ENCODE measurements around the gene AGPAT3.
"Not testable (repeated sequence)": the region's sequence is repeated elsewhere in the genome, so short reads cannot be mapped to it uniquely, and the experiment has no call there.

The AGPAT3 gene

GRCh38 chr21:43834146-43834905, 30.7 kb upstream of the AGPAT3 start:
- no peak for DNase-seq (ENCODE audit: low read depth in 1 of 2, low spot score in 1 of 2)

DNA sequence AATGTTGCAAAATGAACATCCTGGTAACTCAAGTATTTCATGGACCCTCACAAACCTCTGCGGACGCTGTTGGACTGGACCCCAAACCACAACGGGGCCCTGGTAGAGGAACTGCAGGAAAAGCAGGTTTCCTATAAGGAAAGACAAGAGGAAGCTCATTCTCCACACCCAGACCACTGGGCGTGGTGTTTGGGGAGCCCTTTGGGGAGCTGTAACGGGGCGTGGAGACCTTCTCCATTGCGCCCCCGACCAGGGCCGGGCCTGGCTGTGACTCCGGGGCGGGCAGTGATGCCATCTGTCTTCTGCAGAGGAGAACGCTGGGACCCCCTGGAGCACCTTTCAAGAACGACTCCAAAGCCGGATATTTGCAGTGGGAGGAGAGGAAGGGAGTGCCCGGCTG, 30.0 kb upstream of the AGPAT3 start:
- DNase-seq (ENCODE audit: low read depth in 1 of 2, low spot score in 1 of 2) = no peak

DNA sequence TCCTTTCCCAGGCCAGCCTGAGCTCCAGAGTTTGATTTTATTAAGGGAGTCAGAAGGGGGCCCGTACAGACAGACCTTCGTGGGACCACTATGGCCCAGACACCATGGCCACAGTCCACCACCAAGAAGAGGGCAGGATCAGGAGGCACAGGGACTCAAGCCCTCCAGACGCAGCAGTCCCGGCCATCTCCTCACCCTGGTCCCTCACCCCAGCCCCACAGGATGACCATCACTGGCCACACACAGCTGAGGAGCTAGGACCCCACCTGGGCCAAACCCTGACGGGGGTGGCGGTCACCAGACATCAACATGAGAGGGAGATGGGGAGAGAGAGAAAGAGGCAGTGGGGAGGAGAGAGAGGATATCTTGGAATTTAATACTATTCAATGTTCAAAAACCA, 29.2 kb upstream of the AGPAT3 start:
- DNase-seq (ENCODE audit: low read depth in 1 of 2, low spot score in 1 of 2) = no peak

DNA sequence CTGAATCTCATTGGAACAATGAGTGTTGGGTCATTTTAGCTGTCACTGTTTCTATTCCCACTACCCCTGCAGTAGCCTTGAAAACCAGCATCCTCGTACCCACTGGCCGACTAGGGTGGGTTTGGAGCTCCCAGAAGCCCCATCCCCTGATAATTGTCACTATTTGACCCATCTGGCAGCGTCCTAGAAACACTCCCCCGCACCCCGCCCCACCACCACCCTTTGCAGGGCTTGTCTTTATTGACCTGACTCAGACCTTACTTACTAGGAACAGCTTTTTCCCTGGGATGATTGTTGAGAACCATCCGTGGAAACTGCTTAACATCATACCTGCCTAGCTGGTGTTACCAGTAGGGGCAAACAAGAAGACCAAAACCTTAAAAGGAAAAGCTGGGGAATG, 28.4 kb upstream of the AGPAT3 start:
- no peak for DNase-seq (ENCODE audit: low read depth in 1 of 2, low spot score in 1 of 2)

GRCh38 chr21:43840259-43840658, 24.8 kb upstream of the AGPAT3 start:
- DNase-seq (ENCODE audit: low read depth in 1 of 2, low spot score in 1 of 2) = no peak

- no peak for DNase-seq (ENCODE audit: low read depth in 1 of 2, low spot score in 1 of 2)
Measured at GRCh38 chr21:43842742-43843141, 22.3 kb upstream of the AGPAT3 start.

GRCh38 chr21:43844906-43845305, 20.1 kb upstream of the AGPAT3 start:
- DNase-seq (ENCODE audit: low read depth in 1 of 2, low spot score in 1 of 2) = not testable (repeated sequence)

DNA sequence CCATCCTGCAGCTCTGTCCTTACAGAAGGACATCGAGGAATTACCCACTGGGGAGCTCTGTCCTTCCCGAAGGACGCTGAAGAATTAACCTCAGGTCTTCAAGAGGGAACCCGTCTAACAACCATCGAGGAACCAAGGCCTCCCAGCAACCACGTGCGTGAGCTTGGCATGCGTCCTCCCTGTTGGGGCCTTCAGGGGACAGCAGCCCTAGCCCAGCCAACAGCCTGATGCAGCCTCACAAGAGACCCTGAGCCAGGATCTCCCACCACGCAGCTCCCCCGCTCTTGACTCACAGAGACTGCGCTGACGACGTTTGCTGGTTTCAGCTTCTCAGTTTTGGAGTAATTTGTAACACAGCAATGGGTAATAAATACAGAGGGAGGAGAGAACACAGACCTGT, 19.6 kb upstream of the AGPAT3 start:
- no peak for DNase-seq (ENCODE audit: low read depth in 1 of 2, low spot score in 1 of 2)

GRCh38 chr21:43846430-43846829, 18.6 kb upstream of the AGPAT3 start:
- no peak for DNase-seq (ENCODE audit: low read depth in 1 of 2, low spot score in 1 of 2)

DNA sequence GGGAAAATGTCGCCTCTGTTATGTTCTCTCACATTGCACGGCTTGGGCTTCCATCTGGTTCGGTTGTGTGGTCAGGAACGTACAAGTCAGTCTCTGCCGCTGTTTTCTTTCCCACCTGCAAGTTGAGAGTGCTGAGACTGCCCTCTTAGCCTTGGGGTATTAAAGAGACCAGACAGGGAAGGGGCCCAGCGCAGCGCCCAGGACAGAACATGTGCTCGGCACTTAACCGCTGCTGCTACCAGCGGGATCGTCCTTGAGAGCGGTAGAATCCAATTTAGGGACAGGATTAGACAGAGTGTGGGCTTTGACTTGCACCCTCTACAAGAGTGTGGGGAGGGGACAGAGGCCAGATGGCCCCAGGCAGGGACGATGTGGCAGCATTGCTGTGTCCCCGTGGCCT, 17.7 kb upstream of the AGPAT3 start:
- no peak for DNase-seq (ENCODE audit: low read depth in 1 of 2, low spot score in 1 of 2)

DNA sequence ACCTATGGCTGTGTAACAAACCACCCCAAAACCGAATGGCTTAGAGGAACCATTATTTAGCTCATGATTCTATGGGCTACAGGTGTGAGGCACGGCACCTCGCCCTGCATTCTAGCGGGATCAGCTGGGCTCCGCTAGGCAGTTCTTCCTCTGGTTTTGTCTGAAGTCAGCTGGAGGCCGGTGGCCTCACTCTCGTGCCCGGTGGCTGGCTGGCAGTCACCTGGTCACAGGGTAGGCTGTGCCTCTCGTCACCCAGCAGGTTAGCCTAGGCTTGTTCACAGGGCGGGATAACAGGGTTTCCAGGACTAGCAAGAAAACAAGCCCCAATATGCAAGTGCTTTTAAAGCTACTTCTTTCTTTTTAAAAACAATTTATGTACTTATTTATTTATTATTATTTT, 16.3 kb upstream of the AGPAT3 start:
- no peak for DNase-seq (ENCODE audit: low read depth in 1 of 2, low spot score in 1 of 2)

GRCh38 chr21:43849532-43850299, 15.3 kb upstream of the AGPAT3 start:
- no peak for DNase-seq (ENCODE audit: low read depth in 1 of 2, low spot score in 1 of 2)

GRCh38 chr21:43850728-43851295, 14.2 kb upstream of the AGPAT3 start:
- no peak for DNase-seq (ENCODE audit: low read depth in 1 of 2, low spot score in 1 of 2)

DNA sequence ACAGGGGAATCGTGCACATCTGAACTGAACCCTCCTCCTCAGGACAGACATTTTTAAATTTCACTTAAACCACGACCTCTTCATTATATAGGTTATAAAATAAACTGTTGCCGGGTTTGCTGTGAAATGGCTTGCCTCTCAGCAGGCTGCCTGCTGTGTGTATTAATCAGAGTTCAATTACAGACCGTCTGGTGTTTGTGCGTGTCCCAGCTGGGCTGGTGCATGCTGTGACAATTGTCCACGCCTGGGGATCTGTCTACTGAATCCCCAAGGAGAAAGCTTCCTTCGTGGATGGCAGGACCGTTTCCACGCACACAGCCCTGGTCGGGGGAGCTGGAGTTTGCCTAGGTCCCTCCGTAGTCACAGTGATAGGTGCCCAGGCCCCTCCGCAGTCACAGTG, 13.4 kb upstream of the AGPAT3 start:
- DNase-seq (ENCODE audit: low read depth in 1 of 2, low spot score in 1 of 2) = no peak

GRCh38 chr21:43853851-43854772, 10.9 kb upstream of the AGPAT3 start:
- DNase-seq (ENCODE audit: low read depth in 1 of 2, low spot score in 1 of 2) = no peak

- DNase-seq (ENCODE audit: low read depth in 1 of 2, low spot score in 1 of 2) = no peak
Measured at GRCh38 chr21:43854773-43855633, 10.0 kb upstream of the AGPAT3 start.

DNA sequence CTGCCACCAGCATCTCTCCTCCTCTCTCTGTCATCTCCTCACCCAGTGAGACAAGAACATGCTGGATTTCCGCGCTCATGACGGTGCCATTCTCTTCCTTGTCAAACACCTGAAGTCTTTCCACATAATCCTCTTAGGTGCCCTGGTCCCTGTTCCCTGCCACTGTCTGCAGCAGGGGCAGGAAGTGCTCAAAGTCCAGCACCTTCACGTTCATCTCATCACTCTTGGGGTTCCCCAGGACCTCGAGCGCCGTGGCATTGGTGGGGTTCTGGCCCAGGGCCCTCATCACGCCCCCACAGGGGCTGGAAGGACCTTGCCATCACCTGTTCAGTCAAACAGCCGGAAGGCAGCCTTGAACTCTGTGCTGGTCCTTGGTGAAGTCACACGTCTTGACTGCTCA, 9.1 kb upstream of the AGPAT3 start:
- DNase-seq (ENCODE audit: low read depth in 1 of 2, low spot score in 1 of 2) = no peak

DNA sequence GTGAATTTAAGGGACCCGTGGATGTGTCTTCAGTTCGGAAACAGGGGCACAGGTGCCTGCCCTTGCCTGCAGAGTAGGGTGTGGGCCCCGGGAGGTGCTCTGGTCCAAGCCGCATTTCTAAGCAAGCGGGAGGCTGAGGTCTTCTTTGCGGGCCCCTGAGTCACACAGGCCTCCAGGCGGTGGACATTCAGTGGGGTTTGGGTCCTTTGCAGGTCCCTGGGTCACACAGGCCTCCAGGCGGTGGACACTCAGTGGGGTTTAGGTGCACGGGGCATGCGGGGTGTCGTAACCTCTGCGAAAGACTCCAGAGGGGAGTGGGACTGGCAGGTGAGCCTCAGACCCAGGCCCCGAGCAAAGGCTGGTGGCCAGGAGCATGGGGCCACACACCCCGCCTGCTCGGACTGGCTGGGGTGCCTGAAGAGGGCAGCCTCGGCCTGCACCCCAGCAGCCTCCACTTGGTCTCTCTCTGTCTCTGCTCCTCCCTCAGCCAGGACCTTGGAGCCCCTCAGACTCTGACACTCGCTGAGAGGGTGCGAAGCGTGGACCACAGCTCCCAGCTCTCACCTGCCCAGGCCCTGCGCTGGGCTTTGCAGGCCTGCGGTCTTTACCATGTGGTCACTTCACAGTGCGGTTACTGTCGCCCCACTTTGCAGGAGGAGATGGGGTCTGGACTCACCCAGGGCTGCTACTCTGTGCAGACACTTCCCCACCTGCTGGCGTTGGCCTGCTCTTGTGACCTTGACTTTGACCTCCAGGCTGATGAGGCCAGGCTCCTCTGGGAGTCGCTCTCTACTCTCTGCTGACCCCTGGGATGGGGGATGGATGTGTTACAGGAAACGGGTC, 6.0 kb upstream of the AGPAT3 start:
- no peak for DNase-seq (ENCODE audit: low read depth in 1 of 2, low spot score in 1 of 2)

DNA sequence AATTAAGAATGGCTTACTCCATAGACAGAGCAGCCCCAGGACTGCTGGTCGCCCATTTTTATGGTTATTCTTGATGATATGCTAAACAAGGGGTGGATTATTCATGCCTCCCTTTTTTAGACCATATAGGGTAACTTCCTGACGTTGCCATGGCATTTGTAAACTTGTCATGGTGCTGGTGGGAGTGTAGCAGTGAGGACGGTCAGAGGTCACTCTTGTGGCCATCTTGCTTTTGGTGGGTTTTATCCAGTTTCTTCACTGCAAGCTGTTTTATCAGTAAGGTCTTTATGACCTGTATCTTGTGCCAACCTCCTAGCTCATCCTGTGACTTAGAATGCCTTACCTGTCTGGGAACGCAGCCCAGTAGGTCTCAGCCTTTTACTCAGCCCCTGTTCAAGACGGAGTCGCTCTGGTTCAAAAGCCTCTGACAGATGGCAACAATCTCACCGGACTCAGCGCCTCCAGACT, 5.2 kb upstream of the AGPAT3 start:
- DNase-seq (ENCODE audit: low read depth in 1 of 2, low spot score in 1 of 2) = no peak
